Stimulated activated CD4-positive, alpha-beta T cell treated with anti-CD3 and anti-CD28 coated beads, Interleukin-12 subunit alpha, Interleukin-12 subunit beta, amount 100 ng/mL, for 48 hours (primary cell): ENCODE measurements around the gene MXD3.
A peak's percentile ranks its signal among the peaks of the same experiment; 100 is the strongest.

ENCODE experiments used
- DNase-seq, 3 donors: peaks; one replicate each; pipeline ENCODE4 v3.0.0-alpha.2; 2020; ENCODE audit warnings: low read depth in 2 of 3, low spot score in 1 of 3

The MXD3 gene

GRCh38 chr5:177304392-177305119 lies 7.1 kb downstream of the MXD3 start:
- DNase-seq = no peak

- DNase-seq = no peak
Observed at GRCh38 chr5:177303925-177304391, 7.7 kb downstream of the MXD3 start.

- DNase-seq = peak; percentile 78 to 87 (median 84)
Observed at GRCh38 chr5:177303121-177303924, 8.4 kb downstream of the MXD3 start, which contains the start of the genes PRELID1 and RAB24. PRELID1 (plus strand) TSS chr5:177303799; CDS start chr5:177303986, 187 bp downstream. RAB24 (minus strand) TSS chr5:177303719; CDS start chr5:177303288, 431 bp downstream.

- DNase-seq = no peak
Observed at GRCh38 chr5:177302354-177303110, 9.2 kb downstream of the MXD3 start.

- DNase-seq = no peak
Observed at GRCh38 chr5:177301503-177302165, 10.1 kb downstream of the MXD3 start.

GRCh38 chr5:177300951-177301350 lies 10.7 kb downstream of the MXD3 start:
- no peak for DNase-seq

GRCh38 chr5:177300236-177300880 lies 11.3 kb downstream of the MXD3 start:
- DNase-seq = no peak

GRCh38 chr5:177299697-177300096 lies 12.0 kb downstream of the MXD3 start:
- DNase-seq = no peak

GRCh38 chr5:177297922-177298321 lies 13.8 kb downstream of the MXD3 start:
- DNase-seq = no peak

GRCh38 chr5:177296581-177296980 lies 15.1 kb downstream of the MXD3 start:
- no peak for DNase-seq

- no peak for DNase-seq
Observed at GRCh38 chr5:177295924-177296323, 15.8 kb downstream of the MXD3 start.

- DNase-seq = no peak
Observed at GRCh38 chr5:177294632-177295031, 17.1 kb downstream of the MXD3 start.

- DNase-seq = no peak
Observed at GRCh38 chr5:177293819-177294581, 17.7 kb downstream of the MXD3 start.

- DNase-seq = no peak
Observed at GRCh38 chr5:177291735-177292134, 20.0 kb downstream of the MXD3 start.

- DNase-seq = no peak
Observed at GRCh38 chr5:177290816-177291596, 20.7 kb downstream of the MXD3 start.

GRCh38 chr5:177288191-177288590 lies 23.5 kb downstream of the MXD3 start:
- DNase-seq = no peak

- no peak for DNase-seq
Observed at GRCh38 chr5:177276886-177277285, 34.8 kb downstream of the MXD3 start.

GRCh38 chr5:177275883-177276282 lies 35.8 kb downstream of the MXD3 start:
- DNase-seq = no peak

- DNase-seq = no peak
Observed at GRCh38 chr5:177271113-177271512, 40.6 kb downstream of the MXD3 start.
